HG03025 (cell line): ENCODE results near the gene TBX21.
"Not testable (repeated sequence)": the region's sequence is repeated elsewhere in the genome, so short reads cannot be mapped to it uniquely, and the experiment has no call there.

Source experiments
- ATAC-seq: cut with Tn5 transposase; IDR thresholded peaks from one replicate; pipeline ENCODE4 v1.9.1; 2021; ENCODE audit warnings: mild to moderate bottlenecking, moderate library complexity; ENCODE audit not compliant: unreplicated experiment, low FRiP score

Gene TBX21

GRCh38 chr17:47760409-47761140, 27.5 kb downstream of the TBX21 start:
- ATAC-seq, result no peak

- ATAC-seq, result no peak
Measured at GRCh38 chr17:47762728-47763127, 29.7 kb downstream of the TBX21 start.

- no peak for ATAC-seq
Measured at GRCh38 chr17:47763913-47764582, 31.0 kb downstream of the TBX21 start.

GRCh38 chr17:47773649-47774048, 40.6 kb downstream of the TBX21 start:
- not testable (repeated sequence) for ATAC-seq

GRCh38 chr17:47774331-47774730, 41.3 kb downstream of the TBX21 start:
- no peak for ATAC-seq

GRCh38 chr17:47774987-47775580, 42.0 kb downstream of the TBX21 start:
- ATAC-seq, result no peak

GRCh38 chr17:47776330-47777197, 43.5 kb downstream of the TBX21 start:
- ATAC-seq, result no peak

- ATAC-seq, result no peak
Measured at GRCh38 chr17:47778184-47778635, 45.2 kb downstream of the TBX21 start.

- no peak for ATAC-seq
Measured at GRCh38 chr17:47781397-47781796, 48.4 kb downstream of the TBX21 start.

GRCh38 chr17:47785538-47786123, 52.6 kb downstream of the TBX21 start:
- no peak for ATAC-seq

- ATAC-seq, result no peak
Measured at GRCh38 chr17:47789611-47790561, 56.9 kb downstream of the TBX21 start.

GRCh38 chr17:47791025-47791424, 58.0 kb downstream of the TBX21 start:
- ATAC-seq, result no peak

GRCh38 chr17:47792457-47792856, 59.4 kb downstream of the TBX21 start:
- no peak for ATAC-seq

GRCh38 chr17:47792979-47793378, 59.9 kb downstream of the TBX21 start:
- no peak for ATAC-seq
